GM20000 (cell line): Measurements from ENCODE around the gene TLE3.

Experiments
- DNase-seq: peaks from one replicate; pipeline ENCODE4 v3.0.0; 2012; ENCODE audit warnings: low spot score
- CTCF ChIP-seq: IDR thresholded peaks from 2 replicates; pipeline ENCODE4 v1.5.1; 2012; ENCODE audit warnings: mild to moderate bottlenecking, control low read depth; ENCODE audit errors: extremely low read depth, missing control alignments

Gene TLE3

GRCh38 chr15:70100474-70101341, 3.0 kb upstream of the TLE3 start:
- DNase-seq: peak; percentile 57
- TF ChIP-seq CTCF: peak; percentile 1

- no peak for TF ChIP-seq CTCF
- DNase-seq: peak; percentile 48
These were observed 2.3 kb upstream of the TLE3 start for GRCh38 chr15:70099967-70100473.

- peak; percentile 100 for DNase-seq
- no peak for TF ChIP-seq CTCF
These were observed 1.6 kb upstream of the TLE3 start for GRCh38 chr15:70099167-70099966.

GRCh38 chr15:70098461-70099166, 897 bp upstream of the TLE3 start:
- no peak for DNase-seq
- TF ChIP-seq CTCF: no peak

- TF ChIP-seq CTCF: no peak
- DNase-seq: no peak
These were observed 390 bp upstream of the TLE3 start for GRCh38 chr15:70098153-70098460.

GRCh38 chr15:70097063-70097320, 725 bp downstream of the TLE3 start:
- DNase-seq: no peak
- TF ChIP-seq CTCF: no peak
